ENCODE measurements around the gene AGRN.
A peak's percentile ranks its signal among the peaks of the same experiment; 100 is the strongest.
"Not testable (repeated sequence)": the region's sequence is repeated elsewhere in the genome, so short reads cannot be mapped to it uniquely, and the experiment has no call there.

Gene AGRN

DNA sequence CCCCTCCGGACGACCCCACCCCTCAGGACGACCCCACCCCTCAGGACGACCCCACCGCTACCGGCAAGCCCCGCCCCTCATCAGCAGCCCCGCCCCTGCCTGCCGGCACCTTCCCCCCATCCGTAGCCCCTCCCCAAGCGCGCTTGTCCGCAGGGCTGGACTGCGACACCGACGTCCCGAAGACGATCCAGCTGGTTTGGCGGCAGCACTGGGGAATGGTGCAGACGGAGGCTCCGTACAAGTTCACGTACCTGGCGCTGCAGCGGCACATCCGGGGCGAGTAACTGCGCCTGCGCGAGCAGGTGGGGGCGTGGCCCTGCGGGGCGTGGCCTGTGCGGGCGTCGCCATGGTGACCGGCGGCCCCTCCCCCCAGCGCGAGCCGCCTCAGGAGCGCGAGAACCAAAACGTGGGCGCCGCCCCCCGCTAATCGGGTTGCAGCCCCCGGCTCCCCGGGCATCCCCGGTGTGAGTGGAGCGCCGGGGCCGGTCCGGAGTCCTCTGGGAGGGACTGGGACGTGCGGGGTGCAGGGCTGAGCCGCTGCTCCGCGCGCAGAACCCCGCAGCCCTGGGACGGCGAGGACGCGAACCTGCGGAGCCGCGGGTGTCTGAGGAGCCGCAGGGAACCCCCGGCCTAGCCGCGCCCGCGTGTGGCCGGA is 49.3 kb downstream of the AGRN start:
- DNase-seq, result peak; percentile 32

DNA sequence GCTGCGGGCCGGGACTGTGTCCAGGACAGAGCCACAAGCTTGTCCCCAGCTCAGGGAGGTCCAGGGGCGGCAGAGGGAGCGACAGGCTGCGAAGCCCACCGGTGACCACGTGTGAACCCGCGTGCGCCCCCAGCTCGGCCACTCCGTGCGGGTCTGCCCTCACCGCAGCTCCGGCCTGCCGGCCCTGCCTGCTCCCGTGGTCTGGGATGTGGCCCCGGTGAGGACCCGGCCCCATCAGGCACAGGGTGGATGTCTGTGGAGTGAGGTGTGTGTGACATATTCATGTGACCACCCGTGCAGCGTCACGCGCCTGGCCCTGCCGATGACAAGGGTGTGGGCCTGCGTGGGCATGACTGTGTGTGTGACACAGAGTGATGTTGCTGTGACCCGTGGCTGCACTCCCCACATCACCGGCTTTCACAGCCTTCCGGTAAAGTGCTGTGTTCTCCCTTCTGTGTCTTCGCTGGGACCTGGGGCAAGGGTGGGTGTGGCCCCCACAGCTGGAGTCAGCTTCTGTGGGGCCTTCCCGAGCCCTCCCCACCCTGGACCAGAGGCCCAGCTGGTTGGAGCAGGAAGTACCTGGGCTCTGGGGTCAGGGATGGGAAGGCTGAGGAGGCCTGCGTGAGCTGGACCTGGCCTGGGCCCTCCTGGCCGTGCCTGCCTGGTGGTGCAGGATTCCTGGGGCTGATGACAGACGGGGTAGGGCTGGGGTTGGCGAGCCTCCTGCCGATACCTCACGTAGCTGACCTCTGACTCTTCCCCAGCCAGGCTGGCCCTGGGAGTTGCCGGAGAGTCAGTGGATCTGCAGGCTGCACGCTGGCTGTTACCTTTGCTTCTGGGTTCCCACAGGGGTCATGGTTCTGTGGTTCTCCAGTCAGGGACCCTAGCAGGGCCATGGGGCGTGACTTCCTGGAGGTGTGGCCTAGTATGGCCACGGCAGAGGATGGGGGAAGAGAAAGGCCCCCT is 50.1 kb downstream of the AGRN start:
- DNase-seq, result no peak

DNA sequence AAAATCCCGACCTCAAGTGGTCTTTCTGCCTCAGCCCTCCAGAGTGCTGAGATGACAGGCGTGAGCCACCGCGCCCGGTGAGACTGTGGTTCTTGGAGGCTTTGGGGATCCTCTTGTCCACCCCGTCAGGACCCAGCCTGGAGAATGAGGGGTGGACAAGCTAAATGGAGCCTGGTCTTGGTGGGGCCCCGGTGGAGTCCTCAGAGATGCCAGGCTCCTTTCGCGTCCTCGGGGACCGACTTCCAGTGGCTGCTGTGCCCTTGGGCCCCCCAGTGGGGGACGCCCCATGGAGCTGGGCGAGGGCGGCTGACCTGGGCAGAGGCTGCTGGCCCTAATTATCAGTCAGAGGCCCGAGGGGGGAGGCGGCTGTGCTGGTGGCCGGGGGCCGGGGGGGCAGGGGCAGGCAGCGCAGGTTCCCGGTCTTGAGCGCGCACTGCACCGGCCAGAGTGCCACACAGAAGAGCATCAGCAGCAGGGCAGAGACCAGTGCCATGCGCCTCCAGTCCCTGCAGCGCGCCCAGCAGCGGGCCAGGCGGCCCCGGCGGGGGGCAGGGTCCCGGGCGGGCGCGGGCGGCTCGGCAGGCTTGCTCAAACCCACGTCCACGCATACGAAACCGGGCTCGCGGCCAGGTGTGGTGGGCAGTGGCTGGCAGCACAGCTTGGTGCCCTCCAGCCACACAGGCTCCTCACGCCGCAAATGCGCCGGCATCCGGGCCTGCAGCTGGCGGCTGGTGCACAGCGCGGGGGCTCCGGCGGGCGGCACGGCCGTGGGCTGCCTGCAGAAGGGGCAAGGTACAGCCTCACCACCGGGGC is 51.8 kb downstream of the AGRN start:
- DNase-seq, result no peak

DNA sequence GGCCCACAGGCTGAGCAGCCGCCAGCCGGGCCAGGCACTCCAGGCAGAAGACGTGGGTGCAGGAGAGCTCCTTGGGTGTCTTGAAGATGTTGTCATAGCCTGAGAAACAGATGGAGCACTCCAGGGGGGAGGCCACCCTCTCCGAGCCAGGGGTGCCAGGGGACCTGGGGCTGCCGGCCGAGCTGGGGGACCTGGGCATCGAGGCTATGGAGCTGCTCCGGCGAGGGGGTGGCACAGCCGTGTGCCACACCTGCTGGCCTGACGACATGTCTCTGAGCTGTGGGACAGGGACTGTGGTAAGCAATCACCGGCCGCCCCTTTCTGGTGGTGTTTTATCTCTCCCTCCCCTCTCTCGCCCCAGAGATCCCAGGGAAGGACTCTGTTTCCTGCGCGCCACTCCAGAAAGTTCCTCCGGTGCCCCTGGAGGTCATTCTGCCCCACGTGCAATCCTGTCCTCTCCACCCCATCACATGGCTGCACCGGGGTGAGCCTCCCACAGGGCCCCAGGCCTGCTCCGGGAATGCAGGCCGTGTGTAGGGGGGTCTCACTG is 52.5 kb downstream of the AGRN start:
- no peak for DNase-seq

DNA sequence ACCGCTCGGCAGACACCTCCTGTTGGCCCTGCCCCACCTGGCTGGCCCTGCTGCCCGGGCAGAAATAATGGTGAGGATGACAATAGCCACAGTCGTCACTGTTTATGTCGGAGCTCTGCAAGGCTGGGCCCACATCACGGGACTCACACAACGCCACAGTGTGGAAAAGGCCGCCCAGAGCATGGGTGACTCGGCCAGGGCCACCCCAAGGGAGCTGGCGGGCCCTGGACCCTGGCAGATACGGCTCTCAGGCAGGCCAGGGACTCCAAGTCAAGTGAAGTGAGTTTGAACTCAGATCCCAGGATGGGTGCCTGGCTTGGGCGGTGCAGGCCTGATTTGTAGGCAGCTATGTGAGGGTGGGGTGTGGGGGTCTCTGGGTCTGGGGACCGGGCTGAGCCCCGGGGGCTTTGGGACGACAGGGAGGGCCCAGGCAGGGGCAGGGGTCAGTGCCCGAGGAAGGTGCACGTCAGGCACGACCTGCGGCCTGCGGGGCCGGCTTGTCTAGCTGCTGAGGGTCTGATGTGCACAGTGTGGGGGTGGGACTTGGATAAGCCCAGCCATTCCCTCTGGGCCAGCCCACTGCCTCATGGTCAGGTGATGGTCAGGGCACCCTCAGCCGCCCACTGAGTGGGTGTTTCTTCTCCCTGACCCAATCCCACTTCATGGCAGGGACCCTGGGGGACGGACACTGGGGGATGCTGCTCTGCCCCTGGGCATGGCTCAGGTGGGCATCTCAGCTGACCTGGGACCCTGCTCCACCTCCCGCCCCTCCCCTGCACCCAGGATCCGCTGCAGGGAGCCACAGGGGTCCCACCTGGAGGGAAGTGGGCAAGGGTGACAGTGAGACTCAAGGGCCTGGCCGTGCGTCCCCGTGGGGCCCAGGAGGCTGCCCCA is 53.2 kb downstream of the AGRN start:
- DNase-seq, result no peak

DNA sequence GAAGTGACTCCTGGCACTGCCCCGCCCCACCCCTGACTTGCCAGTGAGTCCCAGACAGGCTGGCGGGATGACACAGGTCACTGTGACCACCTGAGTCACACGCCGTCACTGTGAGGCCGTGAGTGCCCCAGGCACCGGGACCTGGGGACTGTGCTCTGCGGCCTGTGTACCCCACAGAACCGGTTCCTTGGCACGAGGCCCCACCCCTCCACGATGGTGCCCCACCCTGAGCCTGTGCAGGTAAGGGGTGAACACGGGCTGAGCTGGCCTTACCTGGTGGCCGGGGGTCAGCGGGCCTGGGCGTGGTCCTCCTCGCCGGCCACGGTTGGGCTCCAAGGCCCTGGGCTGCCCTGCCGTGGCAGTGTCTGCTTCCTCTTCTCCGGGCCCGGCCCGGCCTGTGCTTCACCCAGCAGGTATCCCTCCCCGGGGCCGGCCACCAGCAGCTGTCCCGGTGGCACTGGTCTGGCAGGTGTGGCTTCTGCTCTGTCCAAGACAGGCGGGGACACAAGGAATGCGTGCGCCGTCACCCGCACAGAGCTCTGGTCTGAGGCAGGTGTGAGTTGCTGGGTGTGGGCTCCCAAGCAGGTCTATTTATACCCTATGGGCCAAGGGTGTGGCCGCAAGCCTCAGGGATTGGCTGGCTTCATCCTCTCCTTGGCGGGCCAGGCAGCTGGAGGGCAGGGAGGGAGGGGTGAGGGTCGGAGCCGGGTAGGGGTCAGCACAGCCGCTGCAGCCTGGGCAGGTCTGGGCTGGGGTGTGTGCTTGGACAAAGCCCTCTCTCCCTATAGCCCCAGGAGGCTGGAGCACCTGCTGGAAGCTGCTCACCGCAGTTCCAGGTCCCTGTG is 54.0 kb downstream of the AGRN start, which contains the start of gene RNF223:
Gene RNF223 (minus strand): TSS at position 564 of the 845 bp plus-strand sequence. CDS start 1,740 bp downstream, outside the sequence.
- no peak for DNase-seq

DNA sequence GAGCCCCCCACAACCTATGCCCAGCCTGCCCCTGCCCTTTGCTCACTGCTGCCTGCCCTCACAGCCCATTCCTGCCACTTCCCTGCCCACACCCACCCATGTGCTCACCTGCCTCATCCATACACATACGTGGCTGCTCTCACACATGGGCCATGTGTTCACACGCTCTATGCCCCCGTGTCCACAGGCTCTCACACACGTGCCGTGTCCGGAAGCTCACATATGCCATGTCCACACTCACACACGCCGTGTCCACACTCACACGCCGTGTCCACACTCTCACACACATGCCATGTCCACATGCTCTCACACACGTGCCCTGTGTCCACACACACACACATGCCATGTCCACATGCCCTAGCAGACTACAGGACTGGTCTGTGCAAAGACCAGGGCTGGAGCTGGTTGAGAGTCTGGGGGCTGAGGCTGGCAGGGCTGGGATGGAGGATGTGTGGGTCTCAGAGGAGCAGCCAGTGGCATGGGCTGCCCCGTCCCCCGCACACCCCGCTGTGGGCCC is 54.8 kb downstream of the AGRN start:
- DNase-seq, result no peak

DNA sequence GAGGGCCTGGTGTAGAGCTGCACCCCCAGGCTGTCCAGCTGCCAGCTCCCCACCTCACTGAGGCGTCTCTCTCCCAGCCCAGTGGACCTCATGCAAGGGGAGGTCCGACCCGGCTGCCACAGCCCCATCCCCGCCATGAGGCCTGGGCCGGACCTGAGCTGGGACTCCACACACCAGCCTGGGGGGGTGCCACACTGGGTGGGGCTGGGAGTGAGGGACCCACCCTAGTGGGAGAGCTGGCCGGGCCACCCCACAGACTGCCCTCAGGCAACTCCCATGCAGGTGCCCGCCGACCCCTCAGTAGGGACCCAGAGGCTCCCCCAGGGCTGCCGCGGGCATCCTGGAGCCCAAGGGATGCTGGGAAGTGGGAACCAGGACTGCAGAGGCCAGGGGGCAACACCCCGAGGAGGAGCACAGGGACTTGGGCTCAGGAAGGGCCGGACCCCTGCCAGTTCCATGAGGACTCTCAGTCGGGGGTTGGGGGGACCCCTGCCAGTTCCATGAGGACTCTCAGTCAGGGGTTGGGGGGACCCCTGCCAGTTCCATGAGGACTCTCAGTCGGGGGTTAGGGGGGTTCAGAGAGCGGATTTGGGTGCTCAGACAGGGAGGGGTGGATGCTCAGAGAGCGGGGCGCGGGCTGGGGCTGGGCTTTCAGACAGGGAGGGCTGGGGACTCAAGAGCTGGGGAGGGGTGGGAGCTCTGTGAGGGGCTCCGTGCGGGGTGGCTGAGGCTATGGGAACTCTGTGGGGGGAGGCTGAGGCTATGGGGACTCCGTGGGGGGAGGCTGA is 55.4 kb downstream of the AGRN start:
- no peak for DNase-seq

DNA sequence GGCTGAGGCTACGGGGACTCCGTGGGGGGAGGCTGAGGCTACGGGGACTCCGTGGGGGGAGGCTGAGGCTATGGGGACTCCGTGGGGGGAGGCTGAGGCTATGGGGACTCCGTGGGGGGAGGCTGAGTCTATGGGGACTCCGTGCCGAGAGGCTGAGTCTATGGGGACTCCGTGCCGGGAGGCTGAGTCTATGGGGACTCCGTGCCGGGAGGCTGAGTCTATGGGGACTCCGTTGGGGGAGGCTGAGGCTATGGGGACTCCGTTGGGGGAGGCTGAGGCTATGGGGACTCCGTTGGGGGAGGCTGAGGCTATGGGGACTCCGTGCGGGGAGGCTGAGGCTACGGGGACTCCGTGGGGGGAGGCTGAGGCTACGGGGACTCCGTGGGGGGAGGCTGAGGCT is 57.5 kb downstream of the AGRN start:
- DNase-seq, result not testable (repeated sequence)

DNA sequence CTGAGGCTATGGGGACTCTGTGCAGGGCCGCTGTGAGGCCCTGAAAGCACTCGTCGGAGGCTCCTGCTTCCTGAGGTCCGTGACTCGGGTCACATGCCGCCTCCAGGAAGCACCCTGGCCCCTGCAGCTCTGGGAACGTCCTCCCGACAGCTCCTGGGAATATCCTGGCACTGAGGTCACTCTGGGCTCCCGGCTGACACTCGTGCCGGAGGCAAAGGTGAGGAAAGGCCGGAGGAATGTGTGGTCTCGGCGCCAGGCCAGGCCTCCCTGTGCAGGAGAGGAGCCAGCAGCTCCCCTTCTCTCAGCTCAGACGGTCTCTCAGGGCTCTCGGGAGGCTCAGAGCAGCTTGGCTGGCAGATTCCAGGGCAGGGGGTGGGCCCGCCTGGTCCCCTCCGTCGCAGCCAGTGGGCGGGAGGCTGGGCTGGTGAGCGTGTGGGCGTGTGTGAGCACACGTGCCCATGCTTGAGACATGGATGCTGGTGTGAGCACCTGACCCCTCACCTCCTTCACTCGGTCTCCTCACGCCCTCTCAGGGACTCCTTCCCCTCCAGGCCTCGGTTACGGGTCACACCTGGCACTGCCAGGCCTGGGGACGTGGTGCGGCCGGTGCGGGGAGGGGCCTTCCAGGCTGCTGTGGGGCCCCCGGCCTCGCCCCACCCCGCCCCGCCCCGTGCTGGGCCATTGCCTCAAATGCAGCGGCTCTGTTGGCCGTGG is 59.6 kb downstream of the AGRN start:
- DNase-seq, result peak; percentile 9

DNA sequence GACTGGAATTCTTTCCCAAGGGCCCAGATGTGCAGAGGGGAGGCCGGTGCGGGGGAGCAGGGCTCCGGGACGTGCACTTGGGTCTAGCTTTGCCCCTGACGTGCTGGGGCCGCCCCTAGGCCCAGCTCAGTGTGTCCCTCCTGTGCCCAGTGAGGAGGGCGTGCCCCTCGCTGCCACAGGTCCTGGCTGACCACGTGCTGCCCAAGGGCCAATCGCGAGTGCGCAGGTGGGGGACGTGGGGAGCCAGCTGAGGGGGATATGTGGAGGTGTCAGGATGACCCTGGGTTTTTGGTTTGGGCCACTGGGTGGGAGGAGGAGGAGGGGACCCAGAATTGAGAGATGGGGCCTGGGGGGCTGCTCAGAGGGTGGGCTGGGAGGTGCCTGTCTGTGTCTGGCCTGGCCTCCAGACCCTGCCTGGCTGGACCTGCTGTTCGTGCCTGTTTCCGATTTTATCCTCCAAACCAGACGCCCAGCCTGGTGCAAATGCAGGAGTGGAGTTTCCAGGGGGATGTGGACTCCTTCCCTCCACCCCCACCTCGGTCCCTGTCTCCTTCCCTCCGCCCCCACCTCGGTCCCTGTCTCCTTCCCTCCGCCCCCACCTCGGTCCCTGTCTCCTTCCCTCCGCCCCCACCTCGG is 60.3 kb downstream of the AGRN start:
- no peak for DNase-seq

DNA sequence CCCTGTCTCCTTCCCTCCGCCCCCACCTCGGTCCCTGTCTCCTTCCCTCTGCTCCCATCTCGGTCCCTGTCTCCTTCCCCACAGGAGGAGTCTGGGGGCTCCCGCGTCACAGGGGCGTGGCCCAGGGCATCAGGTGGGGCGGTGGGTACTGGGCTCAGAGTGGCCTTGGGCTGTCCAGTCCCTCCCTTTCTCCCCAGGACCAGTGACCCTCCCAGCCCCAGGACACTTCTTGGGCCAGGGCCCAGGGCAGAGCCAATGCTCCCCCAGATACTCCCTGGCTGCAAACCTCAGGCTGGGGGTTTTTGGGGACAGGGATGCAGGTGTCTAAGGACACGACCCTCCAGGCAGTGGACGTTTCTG is 61.0 kb downstream of the AGRN start:
- no peak for DNase-seq

DNA sequence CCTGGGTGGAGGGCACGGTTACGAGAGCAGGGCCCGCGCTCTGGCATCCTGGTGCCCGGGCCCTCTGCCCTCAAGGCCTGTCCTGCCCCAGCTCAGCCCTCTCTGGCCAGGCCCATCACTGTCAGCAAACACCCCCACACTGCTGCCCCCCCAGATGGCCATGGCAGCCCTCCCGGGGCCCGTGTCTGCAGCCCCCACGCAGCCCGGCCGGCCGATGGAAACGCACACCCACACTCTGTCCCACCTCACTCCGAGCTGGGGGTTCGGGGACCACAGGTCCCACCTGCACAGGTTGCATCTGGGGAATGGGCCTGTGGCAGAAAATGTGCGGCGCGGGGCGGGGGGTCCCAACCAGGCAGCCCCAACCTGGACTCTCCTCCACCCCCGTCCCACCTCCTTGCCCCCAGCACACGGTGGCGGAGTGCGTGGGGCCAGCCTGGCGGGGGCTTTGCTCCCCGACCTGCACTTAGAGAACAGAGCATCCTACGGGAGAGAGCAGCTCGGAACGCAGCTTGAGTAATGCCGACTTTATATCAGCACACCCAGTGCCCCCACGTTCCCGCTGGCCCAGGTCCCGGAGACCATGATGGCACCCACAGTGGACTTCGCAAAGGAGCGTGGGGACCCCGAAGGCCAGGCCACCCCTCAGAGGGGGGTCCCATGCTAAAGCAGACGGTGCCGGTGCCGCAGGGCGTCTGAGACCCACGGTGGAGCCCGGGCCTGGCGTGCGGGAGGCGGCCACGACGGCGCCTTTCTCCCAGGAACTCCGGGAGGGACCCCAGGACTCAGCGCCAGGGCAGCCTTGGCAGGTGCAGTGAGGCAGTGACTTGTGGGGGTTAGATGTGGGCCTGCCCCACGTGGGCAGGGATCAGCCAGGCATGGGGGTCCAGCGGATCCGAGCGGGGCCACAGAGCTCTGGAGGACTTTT is 61.7 kb downstream of the AGRN start:
- no peak for DNase-seq

DNA sequence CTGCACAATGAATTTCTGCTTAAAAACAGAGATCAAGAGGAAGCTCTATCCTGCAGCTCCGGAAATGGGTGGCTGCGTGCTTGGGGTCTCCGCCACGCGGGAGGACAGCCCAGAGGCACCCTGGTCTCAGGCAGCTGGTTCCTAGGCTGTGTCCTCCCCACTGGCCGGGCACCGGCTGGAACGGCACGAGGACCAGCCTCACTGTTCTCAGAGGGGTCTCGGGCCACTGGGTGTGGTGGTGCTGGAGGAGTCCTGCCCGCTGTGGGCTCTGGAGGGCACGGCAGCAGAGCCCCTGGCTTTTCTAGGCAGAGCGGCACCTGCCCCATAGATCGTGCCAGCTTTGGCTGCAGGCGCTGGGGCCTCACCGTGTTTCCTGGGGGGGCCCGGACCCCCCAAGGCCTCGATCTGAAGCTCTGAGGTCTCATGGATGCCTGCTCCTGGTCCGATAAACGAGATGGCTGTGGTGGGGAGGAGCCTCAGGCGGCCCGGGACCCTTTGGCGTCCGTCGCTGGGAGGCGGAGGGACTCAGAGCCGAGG is 62.4 kb downstream of the AGRN start:
- no peak for DNase-seq

DNA sequence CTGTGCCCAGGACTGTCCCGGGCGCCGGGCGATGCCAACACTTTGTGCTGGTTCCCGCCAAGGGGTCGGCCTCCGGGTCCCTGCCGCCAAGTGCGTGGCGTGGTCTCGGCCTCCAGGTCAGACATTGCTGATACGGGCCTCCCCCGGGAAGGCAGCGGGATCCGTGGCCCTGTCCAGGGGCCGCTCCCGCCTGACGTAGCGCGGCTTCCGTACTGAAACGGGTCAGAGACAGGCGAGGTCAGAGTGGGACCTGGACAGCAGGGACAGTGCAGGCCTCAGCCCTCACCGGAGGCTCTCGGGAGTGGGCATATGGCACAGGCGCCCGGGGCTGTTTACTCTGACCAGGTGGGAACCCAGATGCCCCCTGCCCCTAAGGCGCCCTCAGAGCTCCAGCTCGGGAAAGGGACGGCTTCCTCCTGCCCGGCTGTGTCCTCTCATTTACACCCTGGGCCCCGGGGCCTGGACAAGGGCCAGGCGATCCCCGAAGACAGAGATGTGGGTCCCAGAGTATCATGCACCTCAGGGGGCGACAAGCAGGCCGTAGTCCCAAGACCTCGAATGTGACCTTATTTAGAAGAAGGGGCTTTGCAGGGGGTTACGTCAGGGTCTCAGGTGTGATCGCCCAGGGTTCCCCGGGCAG is 63.0 kb downstream of the AGRN start:
- DNase-seq, result no peak
